H1 (cell line): ENCODE measurements around the gene PRG3. TPM values are rescaled to one million over a fixed set of nuclear protein-coding genes. Genes with fewer than 3 reads are reported as not detected.
A peak's percentile ranks its signal among the peaks of the same experiment; 100 is the strongest.

Source experiments
- CTCF ChIA-PET: fragments of 300-600 bp; sonication (Branson Sonifier 250); formaldehyde crosslinking; loops from one replicate; lab custom pipeline; 2021; ENCODE audit not compliant: partially characterized antibody; lab: Charles Lee
- POLR2A ChIA-PET: fragments of 300-600 bp; sonication (Branson Sonifier 250); formaldehyde crosslinking; loops from one replicate; lab custom pipeline; 2021; ENCODE audit warnings: inconsistent platforms; ENCODE audit not compliant: partially characterized antibody; lab: Charles Lee
- DNase-seq, 2 experiments: peaks; one replicate each; pipeline versions ENCODE4 v3.0.0 to v3.0.0-alpha.2; 2010 to 2022; ENCODE audit warnings: low spot score in 2 of 2, low read depth in 1 of 2, mixed read lengths in 1 of 2
- FAIRE-seq: peaks from 2 replicates; lab custom pipeline; 2011; peaks lifted over from hg19 to GRCh38; lab: Jason Lieb, UNC
- H2AFZ ChIP-seq: 2 replicates; pipeline ENCODE4 v1.8.1; 2012; ENCODE audit warnings: low read length, inconsistent platforms
- H2AK5ac ChIP-seq: 2 replicates; pipeline ENCODE4 v1.6.1; 2013; ENCODE audit warnings: low read depth, low read length
- H2BK120ac ChIP-seq: replicated peaks from 2 replicates; pipeline ENCODE3; 2013; ENCODE audit warnings: low read depth, low read length, inconsistent platforms
- H2BK12ac ChIP-seq: 2 replicates; pipeline ENCODE4 v1.6.1; 2013; ENCODE audit warnings: low read depth, low read length
- H2BK15ac ChIP-seq: 2 replicates; pipeline ENCODE4 v1.6.1; 2013; ENCODE audit warnings: low read length
- H2BK20ac ChIP-seq: 2 replicates; pipeline ENCODE4 v1.6.1; 2013; ENCODE audit warnings: low read length
- H2BK5ac ChIP-seq: 2 replicates; pipeline ENCODE4 v1.6.1; 2013; ENCODE audit warnings: low read depth, low read length
- H3K14ac ChIP-seq: 2 replicates; pipeline ENCODE4 v1.6.1; 2013; ENCODE audit warnings: inconsistent platforms; ENCODE audit not compliant: insufficient read length
- H3K18ac ChIP-seq: 2 replicates; pipeline ENCODE4 v1.6.1; 2013; ENCODE audit warnings: low read length; ENCODE audit errors: extremely low read depth
- H3K23ac ChIP-seq: 2 replicates; pipeline ENCODE4 v1.6.1; 2013; ENCODE audit warnings: inconsistent platforms; ENCODE audit not compliant: insufficient read length
- H3K23me2 ChIP-seq: 2 replicates; pipeline ENCODE4 v1.6.1; 2013; ENCODE audit warnings: low read depth, low read length
- H3K27ac ChIP-seq: 2 replicates; pipeline ENCODE4 v1.6.1; 2011; ENCODE audit warnings: low read depth, low read length, inconsistent platforms
- H3K27me3 ChIP-seq, 4 experiments: replicated peaks in 1 of 4; 1 replicate in 1 of 4; 2 replicates in 3 of 4; pipeline versions ENCODE4 v1.6.1 to v1.8.1; 2011 to 2013; ENCODE audit warnings: low read length in 3 of 4, mild to moderate bottlenecking in 3 of 4, inconsistent platforms in 2 of 4, mixed read lengths in 2 of 4, moderate library complexity in 1 of 4; ENCODE audit not compliant: control insufficient read depth in 3 of 4, insufficient read depth in 3 of 4; ENCODE audit errors: extremely low read depth in 1 of 4
- H3K36me3 ChIP-seq, 4 experiments: 2 replicates each; pipeline versions ENCODE4 v1.6.1 to v1.8.1; 2011 to 2013; ENCODE audit warnings: mild to moderate bottlenecking in 4 of 4, low read length in 3 of 4, moderate library complexity in 2 of 4, control low read depth in 1 of 4, inconsistent platforms in 1 of 4; ENCODE audit not compliant: insufficient read depth in 4 of 4, control insufficient read depth in 2 of 4
- H3K4ac ChIP-seq: replicated peaks from 2 replicates; pipeline ENCODE3; 2013; ENCODE audit warnings: low read length, low read depth, mixed read lengths, inconsistent platforms; ENCODE audit not compliant: insufficient read length
- H3K4me1 ChIP-seq, 4 experiments: replicated peaks in 1 of 4; 1 replicate in 1 of 4; 2 replicates in 3 of 4; pipeline versions ENCODE4 v1.6.1 to v1.8.1; 2011 to 2013; ENCODE audit warnings: low read length in 3 of 4, inconsistent platforms in 2 of 4, mixed read lengths in 1 of 4; ENCODE audit not compliant: insufficient read depth in 4 of 4, control insufficient read depth in 3 of 4
- H3K4me2 ChIP-seq, 2 experiments: 2 replicates each; pipeline versions ENCODE4 v1.6.1 to v1.8.1; 2011 to 2013; ENCODE audit warnings: low read depth in 2 of 2, low read length in 2 of 2, control low read depth in 1 of 2, inconsistent platforms in 1 of 2, mild to moderate bottlenecking in 1 of 2; ENCODE audit not compliant: insufficient read depth in 1 of 2
- H3K4me3 ChIP-seq, 4 experiments: fragments of 200-600, 300-600 bp in 1 of 4; sonication (generic), shearing (Covaris generic), sonication (Bioruptor Twin) in 1 of 4; 2 replicates each; pipeline versions ENCODE4 v1.5.1 to v1.8.1; 2011 to 2016; ENCODE audit warnings: low read length in 4 of 4, low read depth in 3 of 4, control low read depth in 2 of 4, inconsistent platforms in 2 of 4, mild to moderate bottlenecking in 2 of 4, mixed read lengths in 1 of 4, moderate library complexity in 1 of 4; ENCODE audit not compliant: insufficient read depth in 2 of 4; ENCODE audit errors: extremely low read depth in 1 of 4
- H3K56ac ChIP-seq: replicated peaks from 2 replicates; pipeline ENCODE3; 2013; ENCODE audit warnings: low read depth, mild to moderate bottlenecking, mixed read lengths, low read length, inconsistent platforms; ENCODE audit not compliant: insufficient read length
- H3K79me1 ChIP-seq: 2 replicates; pipeline ENCODE4 v1.6.1; 2013; ENCODE audit warnings: low read depth, low read length, control low read depth
- H3K79me2 ChIP-seq, 2 experiments: 2 replicates each; pipeline versions ENCODE4 v1.6.1 to v1.8.1; 2012 to 2013; ENCODE audit warnings: low read length in 2 of 2, mild to moderate bottlenecking in 2 of 2, inconsistent platforms in 1 of 2; ENCODE audit not compliant: insufficient read depth in 2 of 2, control insufficient read depth in 1 of 2
- H3K9ac ChIP-seq, 4 experiments: replicated peaks in 1 of 4; 1 replicate in 1 of 4; 2 replicates in 3 of 4; pipeline versions ENCODE4 v1.6.1 to v1.8.1; 2011 to 2013; ENCODE audit warnings: low read depth in 3 of 4, low read length in 3 of 4, control low read depth in 2 of 4, mild to moderate bottlenecking in 2 of 4, moderate library complexity in 2 of 4, inconsistent platforms in 1 of 4; ENCODE audit errors: extremely low read depth in 1 of 4
- H3K9me3 ChIP-seq, 2 experiments: 2 replicates each; pipeline versions ENCODE4 v1.6.1 to v1.8.1; 2012 to 2013; ENCODE audit warnings: mild to moderate bottlenecking in 2 of 2, moderate library complexity in 2 of 2, control low read depth in 1 of 2, inconsistent platforms in 1 of 2, low read depth in 1 of 2, low read length in 1 of 2, mixed read lengths in 1 of 2; ENCODE audit not compliant: insufficient read depth in 2 of 2
- H4K20me1 ChIP-seq, 2 experiments: replicated peaks in 1 of 2; 2 replicates each; pipeline versions ENCODE3 to v1.8.1; 2011 to 2013; ENCODE audit warnings: inconsistent platforms in 2 of 2, low read length in 2 of 2, mild to moderate bottlenecking in 1 of 2; ENCODE audit not compliant: insufficient read depth in 2 of 2, control insufficient read depth in 1 of 2
- H4K5ac ChIP-seq: 2 replicates; pipeline ENCODE4 v1.6.1; 2013; ENCODE audit warnings: low read length, low read depth, mixed read lengths, inconsistent platforms; ENCODE audit not compliant: insufficient read length
- H4K8ac ChIP-seq: 2 replicates; pipeline ENCODE4 v1.8.0; 2013; ENCODE audit warnings: mild to moderate bottlenecking, moderate library complexity, low read length, inconsistent platforms; ENCODE audit not compliant: insufficient read depth; ENCODE audit errors: extremely low read depth
- H4K91ac ChIP-seq: replicated peaks from 2 replicates; pipeline ENCODE3; 2013; ENCODE audit warnings: low read length, mixed read lengths, inconsistent platforms; ENCODE audit not compliant: insufficient read length
- NRF1 ChIP-seq: IDR thresholded peaks from 2 replicates; pipeline ENCODE4 v1.6.1; 2011; ENCODE audit warnings: mild to moderate bottlenecking, low read depth, low read length, improper control_type of control experiment
- PHF8 ChIP-seq: fragments of 200-600 bp; sonication (generic); conservative IDR thresholded peaks from 2 replicates; pipeline ENCODE4 v1.7.1; 2012; ENCODE audit warnings: low read depth, mild to moderate bottlenecking, inconsistent platforms, low read length, moderate library complexity
- RAD21 ChIP-seq, 2 experiments: IDR thresholded peaks in 1 of 2; conservative IDR thresholded peaks in 1 of 2; 2 replicates each; pipeline ENCODE4 v1.6.1; 2011; ENCODE audit warnings: low read depth in 2 of 2, low read length in 2 of 2, improper control_type of control experiment in 1 of 2, inconsistent platforms in 1 of 2, mild to moderate bottlenecking in 1 of 2, moderate library complexity in 1 of 2
- SAP30 ChIP-seq: fragments of 300-600 bp; sonication (generic); IDR thresholded peaks from 2 replicates; pipeline ENCODE4 v1.7.1; 2012; ENCODE audit warnings: low read length, moderate library complexity, mild to moderate bottlenecking, inconsistent platforms; ENCODE audit not compliant: insufficient read depth, insufficient replicate concordance
- WGBS, 2 experiments: shearing (Covaris generic) in 1 of 2; methylation state at CpG; one replicate each; pipeline versions ENCODE4 v1.1.6 to v1.1.7; 2013 to 2015; ENCODE audit warnings: low lambda C conversion rate in 2 of 2, mixed read lengths in 2 of 2, inconsistent platforms in 1 of 2, low coverage in 1 of 2, missing lambda C conversion rate in 1 of 2; ENCODE audit not compliant: insufficient replicate concordance in 2 of 2, insufficient coverage in 1 of 2, insufficient read length in 1 of 2; ENCODE audit errors: extremely low coverage in 1 of 2, missing lambda C conversion rate in 1 of 2; 5-methylcytosine and 5-hydroxymethylcytosine counted together
- polyA plus RNA-seq, 7 experiments: library from polyadenylated mRNA; depleted of rRNA in 3 of 7; stranded (reverse) in 5 of 7; unstranded in 2 of 7; fragments of >200 nt in 5 of 7; fragments of 200-250 nt in 2 of 7; gene quantifications; 1 replicate in 5 of 7; 2 replicates in 1 of 7; 4 replicates in 1 of 7; pipeline versions ENCODE4 v1.2.1 to v1.2.3, GENCODE V29; 2011 to 2013; ENCODE audit warnings: missing spikeins in 2 of 7, mixed read lengths in 2 of 7
- total RNA-seq: library from RNA; stranded (reverse); fragmentation: NEBNext Ultra II Directional; extraction: Animal tissue kit (Norgen Biotek cat#: 25700); gene quantifications from 2 replicates; pipeline ENCODE4 v1.2.1, GENCODE V29; 2021

PRG3 gene
- total and polyA plus RNA-seq, 2 of the 8 experiments (the other 6 are each of a cell fraction or from before 2014, with no cell fraction given), result not detected

GRCh38 chr11:57421066-57421465 is 40.1 kb upstream of the PRG3 start:
- no peaks in the 10 kb centered on the region for H4K20me1 ChIP-seq
- 87% methylated on average over 4 of the region's 4 CpGs; no CpG with 5 or more reads in 1 of the 2 experiments for WGBS, 2 experiments
- H3K27ac ChIP-seq, result no peak overlapping the region
- ChIA-PET CTCF (interaction anchor here (0.7 to 1.5 kb wide), 4 partner anchors 9 to 73 kb away, joined by 3 to 5 read pairs (median 4); no protein-coding TSS in a partner anchor), POLR2A (no interaction called here)
- peaks cover 0 to 10% (median 8%) of the 10 kb centered on the region in 4 experiments; a peak in 5 of 7 replicates for H3K4me1 ChIP-seq
- no peak overlapping the region for H2AK5ac ChIP-seq
- no peaks in the 10 kb centered on the region for H3K79me2 ChIP-seq
- H2BK120ac ChIP-seq, result no peak overlapping the region
- H3K14ac ChIP-seq, result no peak overlapping the region
- FAIRE-seq (no peak), DNase-seq (no peak)
- no peak overlapping the region for H2AFZ ChIP-seq
- H2BK15ac ChIP-seq, result no peak overlapping the region
- no peak overlapping the region for H3K56ac ChIP-seq
- no peaks in the 10 kb centered on the region for H3K23me2 ChIP-seq
- H3K9ac ChIP-seq, result no peak overlapping the region
- no peak overlapping the region for H4K5ac ChIP-seq
- H3K9me3 ChIP-seq, result no peaks in the 10 kb centered on the region
- H3K18ac ChIP-seq, result no peak overlapping the region
- no peak overlapping the region for H3K4me3 ChIP-seq
- H2BK20ac ChIP-seq, result no peak overlapping the region
- H3K4me2 ChIP-seq, result no peak overlapping the region
- H4K8ac ChIP-seq, result no peak overlapping the region
- no peak overlapping the region for H2BK12ac ChIP-seq
- no peak overlapping the region for H4K91ac ChIP-seq
- no peak overlapping the region for H3K4ac ChIP-seq
- peaks cover 0 to 3% (median under 1%) of the 10 kb centered on the region in 4 experiments; a peak in 5 of 7 replicates for H3K27me3 ChIP-seq
- peaks cover 0 to 35% (median 13%) of the 10 kb centered on the region in 4 experiments; a peak in 5 of 8 replicates for H3K36me3 ChIP-seq
- no peak overlapping the region for H3K23ac ChIP-seq
- H2BK5ac ChIP-seq, result no peak overlapping the region
- H3K79me1 ChIP-seq, result peaks cover 4% of the 10 kb centered on the region; the same call in 1 of the 2 replicates
- no peak for TF ChIP-seq PHF8
- TF ChIP-seq RAD21 (IDR thresholded peaks at IDR 0.05 in 1 of 2, conservative IDR thresholded peaks at IDR 0.05 in 1 of 2; ENCODE audit: low read depth in 2 of 2, low read length in 2 of 2), result 0 out of 4 replicates have a peak, but pooled peaks of 1 of the 2 experiments have one; percentile 14
- no peak for TF ChIP-seq NRF1
- no peak for TF ChIP-seq SAP30
